AG10803 (cell line): ENCODE results near the gene ZBTB4.
A peak's percentile ranks its signal among the peaks of the same experiment; 100 is the strongest.

Experiments used
- DNase-seq: peaks from one replicate; pipeline ENCODE4 v3.0.0; 2010; ENCODE audit warnings: low read depth
- H3K4me3 ChIP-seq: 2 replicates; pipeline ENCODE4 v1.5.1; 2011; ENCODE audit warnings: mild to moderate bottlenecking, low read length, control low read depth
- TF ChIP-seq, protein P1 (sequence below): conservative IDR thresholded peaks from 2 replicates; pipeline ENCODE4 v1.5.1; 2011; ENCODE audit warnings: mild to moderate bottlenecking, low read length, control low read depth, inconsistent platforms

Gene ZBTB4

GRCh38 chr17:7431231-7431630 is 48.2 kb downstream of the ZBTB4 start:
- no peak overlapping the region for H3K4me3 ChIP-seq
- TF ChIP-seq, protein P1, sequence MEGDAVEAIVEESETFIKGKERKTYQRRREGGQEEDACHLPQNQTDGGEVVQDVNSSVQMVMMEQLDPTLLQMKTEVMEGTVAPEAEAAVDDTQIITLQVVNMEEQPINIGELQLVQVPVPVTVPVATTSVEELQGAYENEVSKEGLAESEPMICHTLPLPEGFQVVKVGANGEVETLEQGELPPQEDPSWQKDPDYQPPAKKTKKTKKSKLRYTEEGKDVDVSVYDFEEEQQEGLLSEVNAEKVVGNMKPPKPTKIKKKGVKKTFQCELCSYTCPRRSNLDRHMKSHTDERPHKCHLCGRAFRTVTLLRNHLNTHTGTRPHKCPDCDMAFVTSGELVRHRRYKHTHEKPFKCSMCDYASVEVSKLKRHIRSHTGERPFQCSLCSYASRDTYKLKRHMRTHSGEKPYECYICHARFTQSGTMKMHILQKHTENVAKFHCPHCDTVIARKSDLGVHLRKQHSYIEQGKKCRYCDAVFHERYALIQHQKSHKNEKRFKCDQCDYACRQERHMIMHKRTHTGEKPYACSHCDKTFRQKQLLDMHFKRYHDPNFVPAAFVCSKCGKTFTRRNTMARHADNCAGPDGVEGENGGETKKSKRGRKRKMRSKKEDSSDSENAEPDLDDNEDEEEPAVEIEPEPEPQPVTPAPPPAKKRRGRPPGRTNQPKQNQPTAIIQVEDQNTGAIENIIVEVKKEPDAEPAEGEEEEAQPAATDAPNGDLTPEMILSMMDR = no peak
- peak; percentile 48 for DNase-seq

DNA sequence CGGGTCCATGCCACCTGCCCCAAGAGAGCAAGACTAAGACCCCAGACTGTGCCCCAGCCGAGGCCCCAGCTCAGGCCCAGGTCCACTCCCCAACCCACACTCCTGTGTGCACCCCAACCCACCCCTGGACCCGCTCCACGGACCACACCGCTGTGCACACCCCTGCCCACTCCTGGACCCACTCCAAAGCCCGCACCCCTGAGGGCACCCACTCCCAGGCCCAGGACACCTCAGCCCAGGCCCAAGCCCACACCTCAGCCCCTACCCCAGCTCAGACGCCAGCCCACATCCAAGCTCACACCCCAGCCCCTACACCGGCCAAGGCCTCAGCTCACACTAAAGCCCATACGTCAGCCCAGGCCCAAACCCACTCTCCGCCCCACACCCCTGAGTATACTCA is 49.7 kb downstream of the ZBTB4 start:
- no peak for DNase-seq
- no peak overlapping the region for H3K4me3 ChIP-seq
- TF ChIP-seq, protein P1 = no peak

DNA sequence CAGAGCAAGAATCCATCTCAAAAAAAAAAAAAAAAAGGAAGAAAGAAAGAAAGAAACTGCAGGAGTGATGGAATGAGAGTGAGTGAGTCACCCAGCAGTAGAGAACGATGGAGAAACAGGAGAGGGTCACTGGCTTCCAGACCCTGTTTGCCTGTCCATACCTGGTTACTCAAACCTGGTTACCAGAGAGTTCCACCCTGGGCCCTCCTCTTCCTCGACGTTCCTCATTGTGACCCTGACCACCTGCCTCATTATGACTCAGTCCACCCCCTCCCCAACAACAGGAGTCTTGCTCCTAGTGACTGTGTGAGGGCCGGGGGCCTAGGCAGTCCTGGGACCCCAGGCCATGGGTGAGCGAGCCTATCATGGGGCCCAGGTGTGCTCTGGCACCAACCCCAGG is 50.9 kb downstream of the ZBTB4 start, which contains the start of gene SPEM3:
SPEM3 (plus strand) TSS at position 301 of the 400 bp plus-strand sequence; CDS start at position 347, 46 bp downstream.
- TF ChIP-seq, protein P1 = no peak
- no peak for DNase-seq
- no peak within 1 kb of the TSS for H3K4me3 ChIP-seq

- no peak for DNase-seq
- H3K4me3 ChIP-seq = no peak overlapping the region
- TF ChIP-seq, protein P1 = no peak
Observed at GRCh38 chr17:7427549-7427948, 51.9 kb downstream of the ZBTB4 start.

- DNase-seq = no peak
- H3K4me3 ChIP-seq = no peak overlapping the region
Observed at GRCh38 chr17:7426896-7427489, 52.4 kb downstream of the ZBTB4 start.

GRCh38 chr17:7426203-7426863 is 53.1 kb downstream of the ZBTB4 start:
- no peak overlapping the region for H3K4me3 ChIP-seq
- DNase-seq = no peak
- TF ChIP-seq, protein P1 = no peak

More at GRCh38 chr17:7426896-7427489, 52.4 kb downstream of the ZBTB4 start:
- TF ChIP-seq, protein P1 = no peak

GRCh38 chr17:7425756-7426155 is 53.7 kb downstream of the ZBTB4 start:
- no peak overlapping the region for H3K4me3 ChIP-seq
- TF ChIP-seq, protein P1 = no peak

More at GRCh38 chr17:7425756-7426155, 53.7 kb downstream of the ZBTB4 start:
- DNase-seq = no peak
